Skeletal muscle tissue (tissue), 4 donors: ENCODE measurements around the gene PSAT1. TPM values are rescaled to one million over a fixed set of nuclear protein-coding genes. Genes with fewer than 3 reads are reported as not detected.

Source experiments
- H3K27ac ChIP-seq: one replicate; pipeline ENCODE4 v1.7.0; 2013; ENCODE audit warnings: mild to moderate bottlenecking, low read depth, low read length, inconsistent platforms
- H3K27me3 ChIP-seq, 3 donors: one replicate each; pipeline ENCODE4 v1.7.0; 2013; ENCODE audit warnings: low read length in 3 of 3; ENCODE audit not compliant: control insufficient read depth in 3 of 3, insufficient read depth in 3 of 3
- H3K36me3 ChIP-seq, 3 donors: one replicate each; pipeline ENCODE4 v1.7.0; 2013; ENCODE audit warnings: low read length in 3 of 3; ENCODE audit not compliant: control insufficient read depth in 3 of 3, insufficient read depth in 3 of 3
- H3K4me1 ChIP-seq, 3 donors: one replicate each; pipeline ENCODE4 v1.7.0; 2013; ENCODE audit warnings: low read length in 3 of 3, mild to moderate bottlenecking in 3 of 3; ENCODE audit not compliant: control insufficient read depth in 3 of 3, insufficient read depth in 3 of 3
- H3K4me3 ChIP-seq, 3 donors: one replicate each; pipeline ENCODE4 v1.7.0; 2013; ENCODE audit warnings: low read length in 3 of 3
- H3K9ac ChIP-seq, 3 donors: one replicate each; pipeline ENCODE4 v1.7.0; 2013; ENCODE audit warnings: low read length in 3 of 3, mild to moderate bottlenecking in 3 of 3, moderate library complexity in 2 of 3, low read depth in 1 of 3
- H3K9me3 ChIP-seq, 3 donors: one replicate each; pipeline ENCODE4 v1.7.0; 2013; ENCODE audit warnings: low read length in 3 of 3; ENCODE audit not compliant: control insufficient read depth in 3 of 3
- total RNA-seq: library from RNA; depleted of rRNA; stranded (reverse); fragments of >200 nt; gene quantifications from one replicate; pipeline ENCODE4 v1.2.3, GENCODE V29; 2014
- donor health status: Osteomylitis.

Gene PSAT1
- total RNA-seq, 1 donor from 2014 or later = 10.4 TPM

DNA sequence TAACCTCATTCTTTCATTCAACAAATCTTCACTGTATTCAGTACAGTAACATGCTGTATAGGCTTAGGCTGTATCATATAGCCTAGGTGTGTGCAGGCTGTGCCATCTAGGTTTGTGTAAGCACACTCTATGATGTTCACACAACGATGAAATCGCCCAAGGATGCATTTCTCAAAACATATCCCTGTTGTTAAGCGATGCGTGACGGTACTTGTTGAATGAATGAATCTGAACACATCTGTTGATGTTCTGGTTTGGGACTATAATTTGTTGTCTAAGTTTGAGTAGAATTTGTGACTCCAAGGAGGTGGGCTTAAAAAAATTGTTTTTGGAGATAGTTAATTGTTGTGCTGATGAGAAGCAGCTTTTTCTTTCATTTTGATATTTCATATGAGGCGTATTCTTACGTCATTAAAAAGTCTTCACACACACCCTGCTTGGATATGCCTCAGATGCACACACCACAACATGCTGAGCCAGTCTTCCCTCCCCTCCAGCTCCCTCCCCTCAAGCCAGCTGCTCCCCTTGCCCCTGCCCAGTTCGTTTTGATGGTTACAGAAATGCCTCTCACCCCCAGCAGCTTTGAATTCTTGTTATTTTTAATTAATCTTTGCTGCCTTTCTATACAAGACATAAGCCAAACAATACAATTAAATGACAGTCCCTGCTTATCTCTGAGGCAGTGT lies 5.5 kb upstream of the PSAT1 start:
- no peak overlapping the region for H3K9ac ChIP-seq
- no peaks in the 10 kb centered on the region for H3K9me3 ChIP-seq
- H3K4me3 ChIP-seq = no peak overlapping the region
- no peaks in the 10 kb centered on the region for H3K36me3 ChIP-seq
- H3K27me3 ChIP-seq = peaks cover 0 to 18% (median 5%) of the 10 kb centered on the region in 3 donors
- no peak overlapping the region for H3K27ac ChIP-seq
- H3K4me1 ChIP-seq = peaks cover 4 to 8% (median 4%) of the 10 kb centered on the region in 3 donors

GRCh38 chr9:78292026-78292425 lies 4.9 kb upstream of the PSAT1 start:
- Histone ChIP-seq H3K9me3 (no peaks in the 10 kb centered on the region), H3K27ac (no peak overlapping the region), H3K36me3 (no peaks in the 10 kb centered on the region), H3K27me3 (peaks cover 4 to 25% (median 4%) of the 10 kb centered on the region in 3 donors), H3K4me1 (peaks cover 10 to 15% (median 10%) of the 10 kb centered on the region in 3 donors), H3K9ac (no peak overlapping the region), H3K4me3 (no peak overlapping the region)

GRCh38 chr9:78292716-78293497 lies 4.0 kb upstream of the PSAT1 start:
- Histone ChIP-seq H3K27me3 (peaks cover 5 to 33% (median 12%) of the 10 kb centered on the region in 3 donors), H3K36me3 (no peaks in the 10 kb centered on the region), H3K27ac (no peak overlapping the region), H3K9ac (no peak overlapping the region), H3K4me1 (peaks cover 17 to 23% (median 19%) of the 10 kb centered on the region in 3 donors), H3K4me3 (no peak overlapping the region), H3K9me3 (no peaks in the 10 kb centered on the region)

GRCh38 chr9:78294290-78295176 lies 2.4 kb upstream of the PSAT1 start:
- H3K9ac ChIP-seq = no peak overlapping the region
- H3K4me1 ChIP-seq = peaks cover 17 to 24% (median 23%) of the 10 kb centered on the region in 3 donors
- no peaks in the 10 kb centered on the region for H3K36me3 ChIP-seq
- no peak overlapping the region for H3K27ac ChIP-seq
- peaks cover 10 to 44% (median 20%) of the 10 kb centered on the region in 3 donors for H3K27me3 ChIP-seq
- no peaks in the 10 kb centered on the region for H3K9me3 ChIP-seq
- no peak overlapping the region for H3K4me3 ChIP-seq

- Histone ChIP-seq H3K4me1 (peaks cover 17 to 24% (median 23%) of the 10 kb centered on the region in 3 donors), H3K36me3 (no peaks in the 10 kb centered on the region), H3K4me3 (no peak overlapping the region), H3K27me3 (peaks cover 15 to 50% (median 22%) of the 10 kb centered on the region in 3 donors), H3K27ac (no peak overlapping the region), H3K9me3 (no peaks in the 10 kb centered on the region), H3K9ac (no peak overlapping the region)
Measured at GRCh38 chr9:78295177-78295575, 1.7 kb upstream of the PSAT1 start.

DNA sequence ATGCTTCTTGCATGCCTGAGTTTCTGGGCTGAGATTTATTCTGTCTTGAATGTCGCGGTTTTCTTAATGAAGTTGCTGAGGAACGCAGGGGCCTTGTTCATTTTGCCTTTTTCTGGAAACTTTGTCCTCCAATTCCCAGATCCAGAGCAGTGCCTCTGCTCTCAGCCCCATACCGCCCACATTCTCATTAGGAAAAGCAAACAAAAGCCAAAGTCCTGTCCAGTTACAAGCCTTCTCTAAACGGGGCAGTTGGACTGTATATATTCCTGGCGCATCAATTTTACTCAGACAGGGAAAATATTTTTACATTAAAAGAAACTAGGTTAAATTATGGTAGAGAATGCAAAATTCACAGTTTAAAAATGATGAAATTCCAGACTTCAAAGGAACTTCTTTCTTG lies 1.2 kb upstream of the PSAT1 start:
- Histone ChIP-seq H3K4me3 (no peak overlapping the region), H3K27ac (no peak overlapping the region)

GRCh38 chr9:78296201-78296892 lies 578 bp upstream of the PSAT1 start:
- H3K36me3 ChIP-seq = no peaks in the 10 kb centered on the region
- H3K4me1 ChIP-seq = peaks cover 17 to 24% (median 23%) of the 10 kb centered on the region in 3 donors
- peaks cover 17 to 50% (median 24%) of the 10 kb centered on the region in 3 donors for H3K27me3 ChIP-seq
- no peak overlapping the region for H3K27ac ChIP-seq
- H3K4me3 ChIP-seq = peak overlapping the region; percentile 67
- H3K9ac ChIP-seq = no peak overlapping the region
- H3K9me3 ChIP-seq = no peaks in the 10 kb centered on the region

More for the DNA sequence above, 1.2 kb upstream of the PSAT1 start:
- Histone ChIP-seq H3K36me3 (no peaks in the 10 kb centered on the region), H3K9me3 (no peaks in the 10 kb centered on the region), H3K4me1 (peaks cover 17 to 24% (median 23%) of the 10 kb centered on the region in 3 donors), H3K27me3 (peaks cover 17 to 50% (median 24%) of the 10 kb centered on the region in 3 donors), H3K9ac (no peak overlapping the region)

DNA sequence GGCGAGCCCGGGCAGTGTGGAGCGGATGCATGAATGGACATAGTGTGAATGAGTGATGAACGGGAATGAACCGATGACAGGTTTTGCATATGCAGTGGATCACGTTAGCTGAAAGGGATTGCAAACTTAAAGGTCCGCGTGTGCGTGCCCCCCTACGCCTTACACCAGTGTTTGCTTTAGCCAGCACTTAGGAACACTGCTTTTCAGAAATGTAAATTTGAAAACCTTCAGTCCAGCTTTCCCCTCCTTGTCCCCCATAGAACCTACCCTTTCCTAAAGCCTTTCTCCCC lies 692 bp downstream of the PSAT1 start:
- H3K4me1 ChIP-seq = peaks cover 17 to 24% (median 23%) of the 10 kb centered on the region in 3 donors
- no peak overlapping the region for H3K27ac ChIP-seq
- H3K4me3 ChIP-seq = peak overlapping the region; percentile 67
- H3K27me3 ChIP-seq = peaks cover 17 to 46% (median 24%) of the 10 kb centered on the region in 3 donors
- no peaks in the 10 kb centered on the region for H3K36me3 ChIP-seq
- peak overlapping the region in 1 of 3 donors; percentile 40 for H3K9ac ChIP-seq
- no peaks in the 10 kb centered on the region for H3K9me3 ChIP-seq

GRCh38 chr9:78298046-78298765 lies 1.3 kb downstream of the PSAT1 start:
- Histone ChIP-seq H3K4me1 (peaks cover 17 to 24% (median 23%) of the 10 kb centered on the region in 3 donors), H3K27ac (no peak overlapping the region), H3K9me3 (no peaks in the 10 kb centered on the region), H3K36me3 (no peaks in the 10 kb centered on the region), H3K9ac (peak overlapping the region in 1 of 3 donors; percentile 40), H3K27me3 (peaks cover 15 to 46% (median 24%) of the 10 kb centered on the region in 3 donors), H3K4me3 (peak overlapping the region in 1 of 3 donors; percentile 67)
